ENCODE results near the gene SLC2A4. TPM values are rescaled to one million over a fixed set of nuclear protein-coding genes. Genes with fewer than 3 reads are reported as not detected.

SLC2A4 gene
- total and polyA plus RNA-seq, 12 donors: 41.8 to 186 (median 174) TPM

DNA sequence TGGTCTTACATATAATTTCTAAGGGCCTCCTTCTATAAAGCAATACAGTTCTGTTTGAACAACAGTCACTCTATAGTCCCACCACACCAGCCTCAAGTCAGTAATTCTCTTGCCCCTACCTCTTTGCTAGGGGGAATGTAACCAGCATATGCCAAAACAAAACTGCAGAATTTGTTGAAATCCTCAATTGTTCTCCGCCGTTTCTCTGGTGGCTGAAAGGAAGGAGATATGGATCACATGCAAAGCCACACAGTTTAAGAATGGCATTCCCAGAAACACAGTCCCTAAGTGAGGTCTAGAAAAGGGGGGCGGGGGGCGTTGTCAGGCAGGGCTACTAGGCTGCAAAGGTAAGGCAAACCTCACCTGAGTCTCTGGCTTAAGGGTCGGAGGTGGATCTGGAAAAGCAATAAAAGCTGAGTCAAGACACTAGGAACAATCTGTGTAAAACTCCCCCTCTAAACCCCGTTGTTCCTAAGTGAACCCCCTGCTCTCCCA is 44.2 kb upstream of the SLC2A4 start:
- no peak for ATAC-seq

DNA sequence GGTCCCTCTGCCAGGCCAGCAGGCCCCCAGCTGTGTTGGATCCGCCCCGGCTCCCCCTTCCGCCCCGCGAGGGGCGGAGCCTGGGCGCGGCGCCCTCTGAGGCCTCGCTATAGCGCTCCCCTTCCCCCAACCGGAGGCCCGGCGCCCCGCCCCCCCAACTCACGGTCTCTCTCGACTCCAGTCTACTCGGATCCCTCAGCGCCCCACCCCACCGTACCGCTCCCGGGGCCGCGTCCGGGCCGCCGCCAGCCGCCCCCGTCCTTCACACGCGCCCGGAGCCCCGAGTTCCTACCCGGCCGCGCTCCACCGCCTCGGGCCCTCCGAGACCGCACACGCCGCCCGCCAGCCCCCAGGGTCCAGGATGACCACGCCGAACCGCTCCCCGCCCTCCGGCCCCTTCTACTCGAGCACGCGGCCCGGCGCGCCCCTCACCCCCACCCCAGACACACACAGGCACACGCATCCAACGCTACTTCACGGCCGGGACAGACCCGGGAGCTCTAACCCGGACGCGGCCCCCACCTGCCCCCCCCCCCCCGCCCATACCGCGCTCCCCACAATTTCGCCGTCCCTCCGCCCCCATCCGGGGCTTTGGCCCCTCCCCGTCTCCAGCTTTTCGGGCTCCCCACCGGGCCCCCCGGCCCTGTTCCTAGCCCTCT is 43.6 kb upstream of the SLC2A4 start:
- peak in 3 of 8 donors; percentile 1 to 19 (median 5) for ATAC-seq
- DNase-seq: peak; percentile 83 to 86
- TF ChIP-seq, protein P1, sequence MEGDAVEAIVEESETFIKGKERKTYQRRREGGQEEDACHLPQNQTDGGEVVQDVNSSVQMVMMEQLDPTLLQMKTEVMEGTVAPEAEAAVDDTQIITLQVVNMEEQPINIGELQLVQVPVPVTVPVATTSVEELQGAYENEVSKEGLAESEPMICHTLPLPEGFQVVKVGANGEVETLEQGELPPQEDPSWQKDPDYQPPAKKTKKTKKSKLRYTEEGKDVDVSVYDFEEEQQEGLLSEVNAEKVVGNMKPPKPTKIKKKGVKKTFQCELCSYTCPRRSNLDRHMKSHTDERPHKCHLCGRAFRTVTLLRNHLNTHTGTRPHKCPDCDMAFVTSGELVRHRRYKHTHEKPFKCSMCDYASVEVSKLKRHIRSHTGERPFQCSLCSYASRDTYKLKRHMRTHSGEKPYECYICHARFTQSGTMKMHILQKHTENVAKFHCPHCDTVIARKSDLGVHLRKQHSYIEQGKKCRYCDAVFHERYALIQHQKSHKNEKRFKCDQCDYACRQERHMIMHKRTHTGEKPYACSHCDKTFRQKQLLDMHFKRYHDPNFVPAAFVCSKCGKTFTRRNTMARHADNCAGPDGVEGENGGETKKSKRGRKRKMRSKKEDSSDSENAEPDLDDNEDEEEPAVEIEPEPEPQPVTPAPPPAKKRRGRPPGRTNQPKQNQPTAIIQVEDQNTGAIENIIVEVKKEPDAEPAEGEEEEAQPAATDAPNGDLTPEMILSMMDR (IDR thresholded peaks at IDR 0.05): no peak
- H3K27ac ChIP-seq: peak overlapping the region; percentile 16 to 100 (median 94)
- peaks cover 14 to 59% (median 46%) of the 10 kb centered on the region in 9 donors for H3K4me1 ChIP-seq
- 1% methylated on average over 54 to 71 of the region's 73 CpGs for WGBS, 2 donors
- no peaks in the 10 kb centered on the region for H3K27me3 ChIP-seq
- intact Hi-C loops (cut with DNase I): loop anchor here in 2 of 10 donors (2.0 kb wide), 2 partner anchors 19 to 23 kb away; partner anchors contain the start of genes ACADVL (in 1 of the 2) and DLG4 (in 1 of the 2)
- H3K9me3 ChIP-seq: no peaks in the 10 kb centered on the region
- H3K36me3 ChIP-seq: peaks cover 0 to 37% (median 0%) of the 10 kb centered on the region in 9 donors
- peak overlapping the region; percentile 16 to 99 (median 96) for H3K4me3 ChIP-seq

More for the DNA sequence above, 44.2 kb upstream of the SLC2A4 start:
- intact Hi-C loops (cut with DNase I): no loop called here
- Histone ChIP-seq H3K9me3 (no peaks in the 10 kb centered on the region), H3K27ac (peak overlapping the region; percentile 16 to 100 (median 94)), H3K4me3 (peak overlapping the region; percentile 16 to 99 (median 96)), H3K4me1 (peaks cover 14 to 65% (median 52%) of the 10 kb centered on the region in 9 donors), H3K27me3 (no peaks in the 10 kb centered on the region), H3K36me3 (peaks cover 0 to 37% (median 0%) of the 10 kb centered on the region in 9 donors)
- WGBS, 2 donors: 23 to 29% methylated on average over 6 of the region's 6 CpGs
- DNase-seq: no peak
- TF ChIP-seq, protein P1 (IDR thresholded peaks at IDR 0.05): no peak

DNA sequence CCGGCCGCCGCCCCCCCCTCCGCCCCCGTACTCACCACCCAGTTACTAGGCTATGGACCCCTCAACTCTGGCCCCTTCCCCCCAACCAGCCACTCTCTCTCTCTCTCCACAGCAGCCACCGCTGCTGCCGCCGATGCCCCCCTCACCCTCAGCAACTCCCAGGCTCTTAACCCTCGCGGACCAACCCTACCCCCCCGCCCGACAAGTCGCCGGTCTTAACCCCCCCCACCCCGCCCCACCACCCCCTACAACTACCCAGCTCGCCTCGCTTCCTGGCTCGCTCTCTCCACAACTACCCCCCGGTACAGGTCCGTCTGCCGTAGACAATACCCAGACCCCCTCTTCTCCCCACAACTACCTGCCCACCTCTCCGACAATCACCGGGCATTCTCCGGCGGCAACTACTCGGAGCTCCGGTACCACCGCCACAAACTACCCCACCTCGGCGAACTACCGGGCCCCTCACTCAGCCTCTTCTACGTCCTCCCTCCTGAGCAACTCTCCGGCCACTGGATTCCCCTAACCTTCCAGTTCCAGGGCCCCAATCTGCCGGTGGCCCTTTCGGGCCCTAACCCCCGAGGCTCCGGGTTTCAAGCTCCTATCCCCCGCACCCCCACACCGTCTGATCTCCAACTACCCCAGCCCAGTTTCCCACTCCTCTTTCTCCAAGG is 43.0 kb upstream of the SLC2A4 start:
- H3K36me3 ChIP-seq: peaks cover 0 to 37% (median 0%) of the 10 kb centered on the region in 9 donors
- peak in 1 of 8 donors; percentile 0 for ATAC-seq
- 1% methylated on average over 34 to 37 of the region's 39 CpGs for WGBS, 2 donors
- peak in 1 of 2 donors; percentile 34 for DNase-seq
- H3K27ac ChIP-seq: peak overlapping the region; percentile 76 to 100 (median 94)
- H3K27me3 ChIP-seq: no peaks in the 10 kb centered on the region
- H3K4me3 ChIP-seq: peak overlapping the region; percentile 86 to 99 (median 96)
- TF ChIP-seq, protein P1 (IDR thresholded peaks at IDR 0.05): no peak
- intact Hi-C loops (cut with DNase I): loop anchor here in 2 of 10 donors (2.0 kb wide), 2 partner anchors 20 to 24 kb away; partner anchors contain the start of genes ACADVL (in 1 of the 2) and DLG4 (in 1 of the 2)
- peaks cover 14 to 57% (median 44%) of the 10 kb centered on the region in 9 donors for H3K4me1 ChIP-seq
- H3K9me3 ChIP-seq: no peaks in the 10 kb centered on the region

Data from heart right ventricle (tissue), 16 donors.